Neural progenitor cell (in vitro differentiated cells): Measurements from ENCODE around the gene UFC1.

Experiments used
- CTCF ChIP-seq: fragments of 200-600 bp; sonication (generic); IDR thresholded peaks from 2 replicates; pipeline ENCODE4 v1.5.1; 2017; ENCODE audit warnings: antibody characterized with exemption, mild to moderate bottlenecking
- EZH2 ChIP-seq: fragments of 200-600 bp; sonication (generic); IDR thresholded peaks from 2 replicates; pipeline ENCODE4 v1.6.1; 2017; ENCODE audit warnings: antibody characterized with exemption, mild to moderate bottlenecking, moderate library complexity

GRCh38 chr1:161179698-161180097, 25.9 kb downstream of the UFC1 start:
- no peak for TF ChIP-seq CTCF
- no peak for TF ChIP-seq EZH2
